NB4 (cell line): ENCODE data around the gene FAM131A.

ENCODE experiments used
- CTCF ChIP-seq: IDR thresholded peaks from one replicate; pipeline ENCODE4 v1.5.1; 2012; ENCODE audit warnings: low read depth, low read length
- MYC ChIP-seq: IDR thresholded peaks from 2 replicates; pipeline ENCODE4 v1.6.1; 2011; ENCODE audit warnings: low read depth, low read length
- POLR2A ChIP-seq: IDR thresholded peaks from 2 replicates; pipeline ENCODE4 v1.6.1; 2011; ENCODE audit warnings: mild to moderate bottlenecking; ENCODE audit not compliant: insufficient read length; ENCODE audit errors: extremely low read depth

GRCh38 chr3:184388936-184389230 is 51.5 kb downstream of the FAM131A start:
- TF ChIP-seq CTCF (no peak), POLR2A (no peak), MYC (no peak)
